IMR-90 (cell line): ENCODE results near the gene TMEM131L. TPM values are rescaled to one million over a fixed set of nuclear protein-coding genes. Genes with fewer than 3 reads are reported as not detected.
A peak's percentile ranks its signal among the peaks of the same experiment; 100 is the strongest.

Experiments
- ATAC-seq: fragments of 200-7000 bp; cut with Tn5 transposase; 2 replicates; pipeline ENCODE4 v1.9.1; 2020; ENCODE audit warnings: low read depth, mild to moderate bottlenecking, moderate library complexity
- BruUV-seq: library from RNA; stranded (reverse); fragments of 400-500 nt; replicated peaks from 2 replicates; lab custom pipeline; 2021; lab: Mats Ljungman, UMichigan
- CTCF ChIA-PET: fragments of 300-600 bp; formaldehyde crosslinking; extraction: SDS; loops from one replicate; lab custom pipeline; 2021; ENCODE audit warnings: antibody characterized with exemption; lab: Yijun Ruan, JAX
- POLR2A ChIA-PET: fragments of 300-600 bp; sonication (Branson Sonifier 250); formaldehyde crosslinking; loops from one replicate; lab custom pipeline; 2022; ENCODE audit warnings: antibody characterized with exemption; ENCODE audit not compliant: unreplicated experiment; lab: Charles Lee
- DNase-seq: peaks from one replicate; pipeline ENCODE4 v3.0.0; 2013
- H2AFZ ChIP-seq: replicated peaks from 2 replicates; pipeline ENCODE3; 2013; ENCODE audit warnings: low read length, mild to moderate bottlenecking; ENCODE audit not compliant: poor library complexity
- H2AK5ac ChIP-seq: 2 replicates; pipeline ENCODE4 v1.6.1; 2013; ENCODE audit warnings: low read depth, low read length, inconsistent platforms
- H2AK9ac ChIP-seq: replicated peaks from 2 replicates; pipeline ENCODE3; 2013; ENCODE audit warnings: mild to moderate bottlenecking, low read depth, low read length, moderate library complexity; ENCODE audit not compliant: poor library complexity
- H2BK120ac ChIP-seq: 2 replicates; pipeline ENCODE4 v1.6.1; 2013; ENCODE audit warnings: low read depth, low read length, inconsistent platforms
- H2BK15ac ChIP-seq: 3 replicates; pipeline ENCODE4 v1.6.1; 2013; ENCODE audit warnings: low read depth, low read length, inconsistent platforms
- H2BK20ac ChIP-seq: 2 replicates; pipeline ENCODE4 v1.6.1; 2013; ENCODE audit warnings: low read depth, mild to moderate bottlenecking, inconsistent platforms, low read length, moderate library complexity
- H2BK5ac ChIP-seq: 2 replicates; pipeline ENCODE4 v1.6.1; 2013; ENCODE audit warnings: mild to moderate bottlenecking, low read depth, low read length, inconsistent platforms; ENCODE audit not compliant: poor library complexity, severe bottlenecking
- H3K14ac ChIP-seq: replicated peaks from 2 replicates; pipeline ENCODE4 v1.6.1; 2013; ENCODE audit warnings: low read depth, low read length, inconsistent platforms
- H3K18ac ChIP-seq: 2 replicates; pipeline ENCODE4 v1.6.1; 2013; ENCODE audit warnings: low read depth, low read length, control low read depth
- H3K23ac ChIP-seq: 2 replicates; pipeline ENCODE4 v1.6.1; 2013; ENCODE audit warnings: low read depth, low read length, inconsistent platforms
- H3K27ac ChIP-seq: 2 replicates; pipeline ENCODE4 v1.5.1; 2013; ENCODE audit warnings: mild to moderate bottlenecking, control low read depth, low read length; ENCODE audit not compliant: insufficient read depth
- H3K27me3 ChIP-seq: 2 replicates; pipeline ENCODE4 v1.6.1; 2013; ENCODE audit warnings: low read length; ENCODE audit not compliant: control insufficient read depth, insufficient read depth
- H3K36me3 ChIP-seq: 2 replicates; pipeline ENCODE4 v1.6.1; 2013; ENCODE audit warnings: low read length, mixed read lengths; ENCODE audit not compliant: control insufficient read depth, insufficient read depth
- H3K4ac ChIP-seq: 2 replicates; pipeline ENCODE4 v1.6.1; 2013; ENCODE audit warnings: low read depth, low read length, inconsistent platforms
- H3K4me1 ChIP-seq: 2 replicates; pipeline ENCODE4 v1.6.1; 2013; ENCODE audit warnings: low read length, mixed read lengths; ENCODE audit not compliant: control insufficient read depth, insufficient read depth
- H3K4me2 ChIP-seq: 2 replicates; pipeline ENCODE4 v1.6.1; 2013; ENCODE audit warnings: low read depth, mild to moderate bottlenecking, control low read depth, low read length, moderate library complexity
- H3K4me3 ChIP-seq: 2 replicates; pipeline ENCODE4 v1.5.1; 2013; ENCODE audit warnings: low read depth, mild to moderate bottlenecking, control low read depth, low read length, moderate library complexity; ENCODE audit not compliant: insufficient read depth
- H3K56ac ChIP-seq: 2 replicates; pipeline ENCODE4 v1.6.1; 2013; ENCODE audit warnings: low read length, inconsistent platforms; ENCODE audit not compliant: insufficient read depth; ENCODE audit errors: extremely low read depth
- H3K79me1 ChIP-seq, 2 experiments: 2 replicates each; pipeline ENCODE4 v1.6.1; 2013; ENCODE audit warnings: low read length in 2 of 2, inconsistent platforms in 1 of 2, low read depth in 1 of 2
- H3K9ac ChIP-seq: 2 replicates; pipeline ENCODE4 v1.6.1; 2013; ENCODE audit warnings: low read depth, low read length, control low read depth
- H3K9me1 ChIP-seq: 2 replicates; pipeline ENCODE4 v1.6.1; 2013; ENCODE audit warnings: low read length, inconsistent platforms; ENCODE audit not compliant: insufficient read depth
- H3K9me3 ChIP-seq: 2 replicates; pipeline ENCODE4 v1.6.1; 2013; ENCODE audit warnings: low read length; ENCODE audit not compliant: control insufficient read depth, insufficient read depth
- H4K20me1 ChIP-seq: 2 replicates; pipeline ENCODE4 v1.6.1; 2013; ENCODE audit warnings: low read length, inconsistent platforms; ENCODE audit not compliant: insufficient read depth
- H4K5ac ChIP-seq: 2 replicates; pipeline ENCODE4 v1.6.1; 2013; ENCODE audit warnings: mild to moderate bottlenecking, low read depth, low read length, control low read depth
- H4K8ac ChIP-seq, 2 experiments: 2 replicates each; pipeline ENCODE4 v1.6.1; 2013; ENCODE audit warnings: low read depth in 2 of 2, low read length in 2 of 2, control low read depth in 1 of 2, inconsistent platforms in 1 of 2
- H4K91ac ChIP-seq: 2 replicates; pipeline ENCODE4 v1.6.1; 2013; ENCODE audit warnings: low read depth, low read length, inconsistent platforms; ENCODE audit not compliant: insufficient read depth
- BHLHE40 ChIP-seq: fragments of 150-350 bp; IDR thresholded peaks from 2 replicates; pipeline ENCODE4 v1.6.1; 2016; ENCODE audit warnings: mild to moderate bottlenecking, low read depth, low read length
- CEBPB ChIP-seq: IDR thresholded peaks from 2 replicates; pipeline ENCODE4 v1.6.1; 2012; ENCODE audit warnings: low read depth, low read length, improper control_type of control experiment
- CHD1 ChIP-seq: IDR thresholded peaks from 2 replicates; pipeline ENCODE4 v1.6.1; 2012; ENCODE audit warnings: low read depth, low read length, improper control_type of control experiment
- CTCF ChIP-seq: conservative IDR thresholded peaks from 2 replicates; pipeline ENCODE4 v1.5.1; 2012; ENCODE audit warnings: mild to moderate bottlenecking, low read depth, low read length, improper control_type of control experiment
- ELK1 ChIP-seq: fragments of 150-350 bp; IDR thresholded peaks from 2 replicates; pipeline ENCODE4 v1.6.1; 2016; ENCODE audit warnings: low read depth, mild to moderate bottlenecking, low read length, moderate library complexity, borderline replicate concordance
- FOS ChIP-seq: fragments of 150-350 bp; IDR thresholded peaks from 2 replicates; pipeline ENCODE4 v1.6.1; 2016; ENCODE audit warnings: low read depth, low read length
- MAFK ChIP-seq: IDR thresholded peaks from 2 replicates; pipeline ENCODE4 v1.6.1; 2012; ENCODE audit warnings: low read depth, low read length, improper control_type of control experiment
- MAZ ChIP-seq: IDR thresholded peaks from 2 replicates; pipeline ENCODE4 v1.6.1; 2012; ENCODE audit warnings: low read depth, mild to moderate bottlenecking, low read length, improper control_type of control experiment, moderate library complexity, borderline replicate concordance
- MXI1 ChIP-seq: IDR thresholded peaks from 2 replicates; pipeline ENCODE4 v1.6.1; 2012; ENCODE audit warnings: low read depth, mild to moderate bottlenecking, low read length, moderate library complexity, borderline replicate concordance
- NFE2L2 ChIP-seq: fragments of 150-350 bp; IDR thresholded peaks from 2 replicates; pipeline ENCODE4 v1.6.1; 2016; ENCODE audit warnings: low read depth, mild to moderate bottlenecking, low read length
- POLR2A ChIP-seq: IDR thresholded peaks from 2 replicates; pipeline ENCODE4 v1.6.1; 2012; ENCODE audit warnings: mild to moderate bottlenecking, low read depth, low read length
- RAD21 ChIP-seq: IDR thresholded peaks from 2 replicates; pipeline ENCODE4 v1.6.1; 2012; ENCODE audit warnings: low read length, improper control_type of control experiment
- RCOR1 ChIP-seq: IDR thresholded peaks from 2 replicates; pipeline ENCODE4 v1.6.1; 2012; ENCODE audit warnings: mild to moderate bottlenecking, low read length, improper control_type of control experiment; ENCODE audit not compliant: insufficient replicate concordance
- RFX5 ChIP-seq: IDR thresholded peaks from 2 replicates; pipeline ENCODE4 v1.8.0; 2012; ENCODE audit warnings: low read depth, mild to moderate bottlenecking, low read length, moderate library complexity
- SMC3 ChIP-seq: fragments of 150-350 bp; IDR thresholded peaks from 2 replicates; pipeline ENCODE4 v1.6.1; 2016; ENCODE audit warnings: low read depth, mild to moderate bottlenecking, antibody characterized with exemption, low read length, moderate library complexity
- USF2 ChIP-seq: fragments of 150-350 bp; IDR thresholded peaks from 2 replicates; pipeline ENCODE4 v1.6.1; 2017; ENCODE audit warnings: mild to moderate bottlenecking, antibody characterized with exemption, low read length, low read depth
- WGBS, 2 experiments: methylation state at CpG; one replicate each; pipeline versions ENCODE4 v1.1.5 to v1.1.7; 2013; ENCODE audit warnings: missing lambda C conversion rate in 2 of 2; ENCODE audit not compliant: insufficient read length in 1 of 2; ENCODE audit errors: extremely low coverage in 2 of 2; 5-methylcytosine and 5-hydroxymethylcytosine counted together
- dilution Hi-C: fragments of 300-500 bp; cut with HindIII; formaldehyde crosslinking; loops from one replicate; pipeline ENCODE4 v1.14.3; 2018; ENCODE audit warnings: low sequenced_read_pairs; ENCODE audit not compliant: unreplicated experiment
- in situ Hi-C: fragments of 300-500 bp; cut with MboI; formaldehyde crosslinking; loops from 3 replicates; pipeline ENCODE4 v1.14.3; 2019; ENCODE audit warnings: low sequenced_read_pairs, inconsistent platforms, mixed read lengths
- intact Hi-C: fragments of 100-400 bp; cut with micrococcal nuclease; formaldehyde crosslinking; loops from 2 replicates; pipeline ENCODE4 v1.10.0; 2022
- polyA plus RNA-seq, 3 experiments: library from polyadenylated mRNA; depleted of rRNA; stranded (reverse); fragments of >200 nt; gene quantifications; 2 replicates each; pipeline ENCODE4 v1.2.3, GENCODE V29; 2012; ENCODE audit warnings: low replicate concordance in 1 of 3
- total RNA-seq: library from RNA; depleted of rRNA; stranded (reverse); fragments of >200 nt; gene quantifications from 2 replicates; pipeline ENCODE4 v1.2.3, GENCODE V29; 2012

Gene TMEM131L
- total and polyA plus RNA-seq, 2 of the 4 experiments (the other 2 are of a cell fraction): 8.4 to 23.8 TPM

GRCh38 chr4:153502584-153502983 lies 36.4 kb downstream of the TMEM131L start:
- Histone ChIP-seq H3K9me3 (no peaks in the 10 kb centered on the region), H3K23ac (no peak overlapping the region), H3K4me3 (no peak overlapping the region), H2BK20ac (no peak overlapping the region), H3K14ac (no peak overlapping the region), H4K20me1 (no peaks in the 10 kb centered on the region), H3K9me1 (0 out of 2 replicates have a peak, but pooled peaks cover 11% of the 10 kb centered on the region), H3K4me2 (peak overlapping the region; percentile 49; the same call in 1 of the 2 replicates), H2AK9ac (no peak overlapping the region), H3K36me3 (no peaks in the 10 kb centered on the region), H2AK5ac (no peak overlapping the region), H3K4ac (no peak overlapping the region), H2BK5ac (peak overlapping the region; percentile 87), H3K27me3 (no peaks in the 10 kb centered on the region), H3K56ac (no peak overlapping the region), H4K91ac (no peak overlapping the region), H4K5ac (no peak overlapping the region), H2BK120ac (no peak overlapping the region), H2AFZ (no peak overlapping the region), H4K8ac (no peak overlapping the region), H3K9ac (no peak overlapping the region), H3K4me1 (peaks cover 15% of the 10 kb centered on the region), H3K27ac (no peak overlapping the region), H3K79me1 (peaks cover 0 to 28% of the 10 kb centered on the region in 2 experiments; a peak in 3 of 4 replicates), H2BK15ac (no peak overlapping the region), H3K18ac (no peak overlapping the region)
- ChIA-PET CTCF (no interaction called here), POLR2A (no interaction called here)
- TF ChIP-seq ELK1 (no peak), CHD1 (no peak), CTCF (no peak), USF2 (no peak), CEBPB (no peak), RAD21 (no peak), RFX5 (no peak), SMC3 (no peak), FOS (peak; percentile 33; the same call in 1 of the 2 replicates), MXI1 (no peak), BHLHE40 (no peak), MAFK (peak; percentile 28; the same call in 1 of the 2 replicates), MAZ (no peak), NFE2L2 (no peak), RCOR1 (no peak), POLR2A (no peak)
- in situ Hi-C loops (no loop called here), dilution Hi-C loops (no loop called here), intact Hi-C loops (no loop called here)
- WGBS, 2 experiments: no CpG with 5 or more reads among the region's 1 CpG
- peak; percentile 80 for DNase-seq
- no TSS peak for BruUV-seq
- ATAC-seq: peak; percentile 59
